Loucy (cell line): ENCODE measurements around the gene KLC4.

Experiments used
- CTCF ChIP-seq: fragments of 200-600 bp; sonication (generic); conservative IDR thresholded peaks from 2 replicates; pipeline ENCODE4 v1.5.1; 2014; ENCODE audit warnings: mild to moderate bottlenecking, antibody characterized with exemption, low read length
- EZH2phosphoT487 ChIP-seq: fragments of 200-600 bp; IDR thresholded peaks from 2 replicates; pipeline ENCODE4 v1.6.1; 2018; ENCODE audit warnings: antibody characterized with exemption, mild to moderate bottlenecking, moderate library complexity, borderline replicate concordance

GRCh38 chr6:43054206-43054943 is 5.1 kb upstream of the KLC4 start:
- no peak for TF ChIP-seq CTCF
- TF ChIP-seq EZH2phosphoT487 = no peak
